ENCODE measurements around the gene CCDC50. TPM values are rescaled to one million over a fixed set of nuclear protein-coding genes. Genes with fewer than 3 reads are reported as not detected.

The CCDC50 gene
- total RNA-seq, 2 donors from 2014 or later, result 29.4 to 35.9 TPM

GRCh38 chr3:191432162-191432561 is 103.0 kb downstream of the CCDC50 start:
- H3K36me3 Mint-ChIP-seq (ENCODE audit: insufficient read depth in 2 of 2), result no peaks in the 10 kb centered on the region
- ATAC-seq (replicated peaks in 1 of 2) (no peak), DNase-seq (no peak)
- H3K27me3 Mint-ChIP-seq (ENCODE audit: low read depth), result no peaks in the 10 kb centered on the region
- no peak overlapping the region for H3K4me3 Mint-ChIP-seq
- peaks cover 0 to 4% of the 10 kb centered on the region in 2 donors for H3K9me3 Mint-ChIP-seq
- no peaks in the 10 kb centered on the region for H3K4me1 Mint-ChIP-seq (ENCODE audit: low read depth)
- H3K27ac Mint-ChIP-seq, result no peak overlapping the region

GRCh38 chr3:191434024-191434423 is 104.8 kb downstream of the CCDC50 start:
- H3K27ac Mint-ChIP-seq, result no peak overlapping the region
- DNase-seq (no peak), ATAC-seq (replicated peaks in 1 of 2) (no peak)
- no peaks in the 10 kb centered on the region for H3K36me3 Mint-ChIP-seq (ENCODE audit: insufficient read depth in 2 of 2)
- H3K9me3 Mint-ChIP-seq, result peaks cover 0 to 4% of the 10 kb centered on the region in 2 donors
- H3K4me1 Mint-ChIP-seq (ENCODE audit: low read depth), result no peaks in the 10 kb centered on the region
- H3K4me3 Mint-ChIP-seq, result no peak overlapping the region
- H3K27me3 Mint-ChIP-seq (ENCODE audit: low read depth), result no peaks in the 10 kb centered on the region

- Mint-ChIP-seq H3K27ac (no peak overlapping the region), H3K27me3 (ENCODE audit: low read depth) (no peaks in the 10 kb centered on the region), H3K9me3 (peaks cover 4 to 8% of the 10 kb centered on the region in 2 donors), H3K4me1 (ENCODE audit: low read depth) (no peaks in the 10 kb centered on the region), H3K4me3 (no peak overlapping the region), H3K36me3 (ENCODE audit: insufficient read depth in 2 of 2) (no peaks in the 10 kb centered on the region)
- no peak for ATAC-seq (replicated peaks in 1 of 2)
- DNase-seq, result no peak
Observed at GRCh38 chr3:191435981-191436380, 106.8 kb downstream of the CCDC50 start.

DNA sequence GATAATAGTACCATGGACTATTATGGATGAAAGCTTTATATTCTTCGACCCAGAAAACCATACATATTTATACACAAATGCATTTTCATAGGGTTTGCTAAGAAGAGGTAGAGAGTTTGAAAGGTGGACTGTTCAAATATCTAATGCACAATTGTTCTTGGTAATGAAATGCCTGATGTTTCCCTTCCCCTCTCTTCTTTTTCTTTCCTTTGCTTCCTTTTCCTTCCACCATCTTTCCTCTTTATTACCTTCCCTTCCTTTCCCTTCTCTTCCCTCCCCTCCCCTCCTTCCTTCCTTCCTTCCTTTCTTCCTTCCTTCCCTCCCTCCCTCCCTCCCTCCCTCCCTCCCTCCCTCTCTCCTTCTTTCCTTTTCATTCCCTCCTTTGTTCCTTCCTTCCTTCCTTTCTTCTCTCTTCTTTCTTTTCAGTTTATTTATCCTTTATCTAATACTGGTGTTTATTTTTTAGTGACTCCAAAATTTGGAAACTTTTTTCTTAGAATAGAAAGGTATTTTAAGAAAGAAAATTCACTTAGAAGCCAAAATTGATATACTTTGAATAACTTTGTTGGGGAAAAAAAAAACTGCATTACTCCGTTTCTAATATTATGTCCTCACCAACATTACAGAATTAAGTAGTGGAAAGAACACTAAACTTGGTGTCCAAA is 109.1 kb downstream of the CCDC50 start:
- Mint-ChIP-seq H3K4me1 (ENCODE audit: low read depth) (peaks cover 7% of the 10 kb centered on the region), H3K9me3 (peaks cover 3 to 8% of the 10 kb centered on the region in 2 donors), H3K36me3 (ENCODE audit: insufficient read depth in 2 of 2) (no peaks in the 10 kb centered on the region), H3K27ac (no peak overlapping the region), H3K27me3 (ENCODE audit: low read depth) (no peaks in the 10 kb centered on the region), H3K4me3 (no peak overlapping the region)
- ATAC-seq (replicated peaks in 1 of 2) (no peak), DNase-seq (no peak)

GRCh38 chr3:191440532-191440931 is 111.3 kb downstream of the CCDC50 start:
- ATAC-seq (replicated peaks in 1 of 2) (no peak), DNase-seq (no peak)
- Mint-ChIP-seq H3K9me3 (peaks cover 3 to 8% of the 10 kb centered on the region in 2 donors), H3K36me3 (ENCODE audit: insufficient read depth in 2 of 2) (no peaks in the 10 kb centered on the region), H3K27ac (no peak overlapping the region), H3K4me3 (no peak overlapping the region), H3K27me3 (ENCODE audit: low read depth) (no peaks in the 10 kb centered on the region), H3K4me1 (ENCODE audit: low read depth) (peaks cover 7% of the 10 kb centered on the region)

DNA sequence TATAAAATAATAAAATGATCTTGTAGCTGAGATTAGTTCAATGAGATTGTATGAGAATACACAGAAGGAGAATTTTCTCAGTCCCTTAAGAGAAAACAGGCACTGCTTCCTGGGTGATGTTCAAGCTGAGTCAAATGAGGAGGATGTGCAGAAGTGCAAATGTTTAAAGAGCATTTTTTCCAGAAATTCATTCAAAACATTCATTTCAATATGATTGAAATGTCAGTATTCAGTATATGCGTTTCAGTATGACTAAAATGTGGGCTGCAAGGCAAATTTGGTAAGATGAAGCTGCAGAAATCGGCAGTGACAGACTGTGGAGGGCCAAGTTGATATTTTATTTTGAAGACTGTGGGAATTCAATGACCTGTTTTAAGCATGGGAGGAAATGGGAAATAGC is 112.5 kb downstream of the CCDC50 start:
- Mint-ChIP-seq H3K9me3 (peaks cover 3 to 8% of the 10 kb centered on the region in 2 donors), H3K4me3 (no peak overlapping the region), H3K36me3 (ENCODE audit: insufficient read depth in 2 of 2) (no peaks in the 10 kb centered on the region), H3K27ac (peak overlapping the region; percentile 59), H3K4me1 (ENCODE audit: low read depth) (peaks cover 7% of the 10 kb centered on the region), H3K27me3 (ENCODE audit: low read depth) (no peaks in the 10 kb centered on the region)
- peak in 1 of 2 donors; percentile 32 for ATAC-seq (replicated peaks in 1 of 2)
- no peak for DNase-seq

DNA sequence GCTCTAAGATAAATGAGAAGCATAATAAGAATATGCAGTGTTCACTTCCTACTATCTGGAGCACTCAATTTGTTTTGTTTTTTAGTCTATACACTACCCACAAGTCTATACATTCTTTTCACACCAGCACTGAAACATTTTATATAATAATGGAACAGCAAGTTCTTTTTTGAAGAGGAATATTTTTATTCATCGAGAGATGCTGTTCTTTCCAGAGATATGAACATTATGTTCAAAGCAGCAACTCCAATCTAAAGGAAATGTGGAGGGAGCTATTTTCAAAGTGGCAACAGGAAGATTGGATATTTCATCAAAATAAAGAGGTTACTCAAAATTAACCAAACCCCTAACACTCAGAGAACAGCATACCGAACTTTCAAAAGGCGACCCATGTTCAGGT is 115.4 kb downstream of the CCDC50 start:
- no peak overlapping the region for H3K4me3 Mint-ChIP-seq
- ATAC-seq (replicated peaks in 1 of 2) (no peak), DNase-seq (no peak)
- no peaks in the 10 kb centered on the region for H3K27me3 Mint-ChIP-seq (ENCODE audit: low read depth)
- H3K4me1 Mint-ChIP-seq (ENCODE audit: low read depth), result peaks cover 7% of the 10 kb centered on the region
- H3K9me3 Mint-ChIP-seq, result peaks cover 6 to 8% of the 10 kb centered on the region in 2 donors
- no peak overlapping the region for H3K27ac Mint-ChIP-seq
- no peaks in the 10 kb centered on the region for H3K36me3 Mint-ChIP-seq (ENCODE audit: insufficient read depth in 2 of 2)

Other genes with a start within 250 kb of the CCDC50 start
- not detected for gene OSTN, start 130.2 kb upstream of the CCDC50 start, total RNA-seq
- not detected for gene UTS2B, start 1.1 kb downstream of the CCDC50 start, total RNA-seq
- not detected for gene PYDC2, start 131.8 kb downstream of the CCDC50 start, total RNA-seq